IMR-90 (cell line): ENCODE measurements around the gene STUB1. TPM values are rescaled to one million over a fixed set of nuclear protein-coding genes. Genes with fewer than 3 reads are reported as not detected.
A peak's percentile ranks its signal among the peaks of the same experiment; 100 is the strongest.

ENCODE experiments used
- ATAC-seq: fragments of 200-7000 bp; cut with Tn5 transposase; 2 replicates; pipeline ENCODE4 v1.9.1; 2020; ENCODE audit warnings: low read depth, mild to moderate bottlenecking, moderate library complexity
- BruUV-seq: library from RNA; stranded (reverse); fragments of 400-500 nt; replicated peaks from 2 replicates; lab custom pipeline; 2021; lab: Mats Ljungman, UMichigan
- CTCF ChIA-PET: fragments of 300-600 bp; formaldehyde crosslinking; extraction: SDS; loops from one replicate; lab custom pipeline; 2021; ENCODE audit warnings: antibody characterized with exemption; lab: Yijun Ruan, JAX
- POLR2A ChIA-PET: fragments of 300-600 bp; sonication (Branson Sonifier 250); formaldehyde crosslinking; loops from one replicate; lab custom pipeline; 2022; ENCODE audit warnings: antibody characterized with exemption; ENCODE audit not compliant: unreplicated experiment; lab: Charles Lee
- DNase-seq: peaks from one replicate; pipeline ENCODE4 v3.0.0; 2013
- H2AFZ ChIP-seq: replicated peaks from 2 replicates; pipeline ENCODE3; 2013; ENCODE audit warnings: low read length, mild to moderate bottlenecking; ENCODE audit not compliant: poor library complexity
- H2AK5ac ChIP-seq: 2 replicates; pipeline ENCODE4 v1.6.1; 2013; ENCODE audit warnings: low read depth, low read length, inconsistent platforms
- H2AK9ac ChIP-seq: replicated peaks from 2 replicates; pipeline ENCODE3; 2013; ENCODE audit warnings: mild to moderate bottlenecking, low read depth, low read length, moderate library complexity; ENCODE audit not compliant: poor library complexity
- H2BK120ac ChIP-seq: 2 replicates; pipeline ENCODE4 v1.6.1; 2013; ENCODE audit warnings: low read depth, low read length, inconsistent platforms
- H2BK15ac ChIP-seq: 3 replicates; pipeline ENCODE4 v1.6.1; 2013; ENCODE audit warnings: low read depth, low read length, inconsistent platforms
- H2BK20ac ChIP-seq: 2 replicates; pipeline ENCODE4 v1.6.1; 2013; ENCODE audit warnings: low read depth, mild to moderate bottlenecking, inconsistent platforms, low read length, moderate library complexity
- H2BK5ac ChIP-seq: 2 replicates; pipeline ENCODE4 v1.6.1; 2013; ENCODE audit warnings: mild to moderate bottlenecking, low read depth, low read length, inconsistent platforms; ENCODE audit not compliant: poor library complexity, severe bottlenecking
- H3K14ac ChIP-seq: replicated peaks from 2 replicates; pipeline ENCODE4 v1.6.1; 2013; ENCODE audit warnings: low read depth, low read length, inconsistent platforms
- H3K18ac ChIP-seq: 2 replicates; pipeline ENCODE4 v1.6.1; 2013; ENCODE audit warnings: low read depth, low read length, control low read depth
- H3K23ac ChIP-seq: 2 replicates; pipeline ENCODE4 v1.6.1; 2013; ENCODE audit warnings: low read depth, low read length, inconsistent platforms
- H3K27ac ChIP-seq: 2 replicates; pipeline ENCODE4 v1.5.1; 2013; ENCODE audit warnings: mild to moderate bottlenecking, control low read depth, low read length; ENCODE audit not compliant: insufficient read depth
- H3K27me3 ChIP-seq: 2 replicates; pipeline ENCODE4 v1.6.1; 2013; ENCODE audit warnings: low read length; ENCODE audit not compliant: control insufficient read depth, insufficient read depth
- H3K36me3 ChIP-seq: 2 replicates; pipeline ENCODE4 v1.6.1; 2013; ENCODE audit warnings: low read length, mixed read lengths; ENCODE audit not compliant: control insufficient read depth, insufficient read depth
- H3K4ac ChIP-seq: 2 replicates; pipeline ENCODE4 v1.6.1; 2013; ENCODE audit warnings: low read depth, low read length, inconsistent platforms
- H3K4me1 ChIP-seq: 2 replicates; pipeline ENCODE4 v1.6.1; 2013; ENCODE audit warnings: low read length, mixed read lengths; ENCODE audit not compliant: control insufficient read depth, insufficient read depth
- H3K4me2 ChIP-seq: 2 replicates; pipeline ENCODE4 v1.6.1; 2013; ENCODE audit warnings: low read depth, mild to moderate bottlenecking, control low read depth, low read length, moderate library complexity
- H3K4me3 ChIP-seq: 2 replicates; pipeline ENCODE4 v1.5.1; 2013; ENCODE audit warnings: low read depth, mild to moderate bottlenecking, control low read depth, low read length, moderate library complexity; ENCODE audit not compliant: insufficient read depth
- H3K56ac ChIP-seq: 2 replicates; pipeline ENCODE4 v1.6.1; 2013; ENCODE audit warnings: low read length, inconsistent platforms; ENCODE audit not compliant: insufficient read depth; ENCODE audit errors: extremely low read depth
- H3K79me1 ChIP-seq, 2 experiments: 2 replicates each; pipeline ENCODE4 v1.6.1; 2013; ENCODE audit warnings: low read length in 2 of 2, inconsistent platforms in 1 of 2, low read depth in 1 of 2
- H3K9ac ChIP-seq: 2 replicates; pipeline ENCODE4 v1.6.1; 2013; ENCODE audit warnings: low read depth, low read length, control low read depth
- H3K9me1 ChIP-seq: 2 replicates; pipeline ENCODE4 v1.6.1; 2013; ENCODE audit warnings: low read length, inconsistent platforms; ENCODE audit not compliant: insufficient read depth
- H3K9me3 ChIP-seq: 2 replicates; pipeline ENCODE4 v1.6.1; 2013; ENCODE audit warnings: low read length; ENCODE audit not compliant: control insufficient read depth, insufficient read depth
- H4K20me1 ChIP-seq: 2 replicates; pipeline ENCODE4 v1.6.1; 2013; ENCODE audit warnings: low read length, inconsistent platforms; ENCODE audit not compliant: insufficient read depth
- H4K5ac ChIP-seq: 2 replicates; pipeline ENCODE4 v1.6.1; 2013; ENCODE audit warnings: mild to moderate bottlenecking, low read depth, low read length, control low read depth
- H4K8ac ChIP-seq, 2 experiments: 2 replicates each; pipeline ENCODE4 v1.6.1; 2013; ENCODE audit warnings: low read depth in 2 of 2, low read length in 2 of 2, control low read depth in 1 of 2, inconsistent platforms in 1 of 2
- H4K91ac ChIP-seq: 2 replicates; pipeline ENCODE4 v1.6.1; 2013; ENCODE audit warnings: low read depth, low read length, inconsistent platforms; ENCODE audit not compliant: insufficient read depth
- POLR2A ChIP-seq: IDR thresholded peaks from 2 replicates; pipeline ENCODE4 v1.6.1; 2012; ENCODE audit warnings: mild to moderate bottlenecking, low read depth, low read length
- RCOR1 ChIP-seq: IDR thresholded peaks from 2 replicates; pipeline ENCODE4 v1.6.1; 2012; ENCODE audit warnings: mild to moderate bottlenecking, low read length, improper control_type of control experiment; ENCODE audit not compliant: insufficient replicate concordance
- WGBS, 2 experiments: methylation state at CpG; one replicate each; pipeline versions ENCODE4 v1.1.5 to v1.1.7; 2013; ENCODE audit warnings: missing lambda C conversion rate in 2 of 2; ENCODE audit not compliant: insufficient read length in 1 of 2; ENCODE audit errors: extremely low coverage in 2 of 2; 5-methylcytosine and 5-hydroxymethylcytosine counted together
- dilution Hi-C: fragments of 300-500 bp; cut with HindIII; formaldehyde crosslinking; loops from one replicate; pipeline ENCODE4 v1.14.3; 2018; ENCODE audit warnings: low sequenced_read_pairs; ENCODE audit not compliant: unreplicated experiment
- in situ Hi-C: fragments of 300-500 bp; cut with MboI; formaldehyde crosslinking; loops from 3 replicates; pipeline ENCODE4 v1.14.3; 2019; ENCODE audit warnings: low sequenced_read_pairs, inconsistent platforms, mixed read lengths
- intact Hi-C: fragments of 100-400 bp; cut with micrococcal nuclease; formaldehyde crosslinking; loops from 2 replicates; pipeline ENCODE4 v1.10.0; 2022
- polyA plus RNA-seq, 3 experiments: library from polyadenylated mRNA; depleted of rRNA; stranded (reverse); fragments of >200 nt; gene quantifications; 2 replicates each; pipeline ENCODE4 v1.2.3, GENCODE V29; 2012; ENCODE audit warnings: low replicate concordance in 1 of 3
- total RNA-seq: library from RNA; depleted of rRNA; stranded (reverse); fragments of >200 nt; gene quantifications from 2 replicates; pipeline ENCODE4 v1.2.3, GENCODE V29; 2012

The STUB1 gene
- total and polyA plus RNA-seq, 2 of the 4 experiments (the other 2 are of a cell fraction): 183 to 186 TPM

GRCh38 chr16:678858-679813, 1.1 kb upstream of the STUB1 start:
- 0 out of 2 replicates have a peak, but pooled peaks have one; percentile 8 for TF ChIP-seq POLR2A
- no peak for TF ChIP-seq RCOR1
- Histone ChIP-seq H3K9ac (peak overlapping the region; percentile 57), H3K4me1 (peaks cover 26% of the 10 kb centered on the region), H3K27ac (peak overlapping the region; percentile 34), H4K8ac (peak overlapping the region in 1 of 2 experiments; percentile 87; a peak in 2 of 4 replicates), H4K20me1 (peaks cover 44% of the 10 kb centered on the region), H3K4me2 (peak overlapping the region; percentile 77), H2BK120ac (no peak overlapping the region; the same call in 1 of the 2 replicates), H2AK5ac (peak overlapping the region; percentile 87), H3K56ac (no peak overlapping the region), H3K14ac (peak overlapping the region; percentile 76), H3K23ac (peak overlapping the region; percentile 68), H3K4me3 (peak overlapping the region; percentile 51), H2BK5ac (peak overlapping the region; percentile 28), H4K5ac (peak overlapping the region; percentile 4; the same call in 1 of the 2 replicates), H2AFZ (peak overlapping the region; percentile 99), H2AK9ac (peak overlapping the region; percentile 97), H2BK15ac (no peak overlapping the region), H3K9me3 (no peaks in the 10 kb centered on the region), H3K79me1 (peaks cover 9 to 45% of the 10 kb centered on the region in 2 experiments; a peak in 3 of 4 replicates), H3K4ac (peak overlapping the region; percentile 75), H4K91ac (peak overlapping the region; percentile 46), H2BK20ac (no peak overlapping the region), H3K36me3 (peaks cover 20% of the 10 kb centered on the region), H3K18ac (no peak overlapping the region), H3K27me3 (no peaks in the 10 kb centered on the region), H3K9me1 (peaks cover 15% of the 10 kb centered on the region)
- dilution Hi-C loops: no loop called here
- BruUV-seq: no TSS peak
- ChIA-PET POLR2A (interaction anchor here (0.6 kb wide), 1 partner anchor 98 kb away, joined by 5 read pairs; no protein-coding TSS in a partner anchor), CTCF (no interaction called here)
- in situ Hi-C loops: no loop called here
- DNase-seq: peak; percentile 30
- ATAC-seq: peak; percentile 11
- intact Hi-C loops: no loop called here
- 32% methylated on average over 29 of the region's 52 CpGs; no CpG with 5 or more reads in 1 of the 2 experiments for WGBS, 2 experiments
